ENCODE measurements around the gene ADGRL3.
"Not testable (repeated sequence)": the region's sequence is repeated elsewhere in the genome, so short reads cannot be mapped to it uniquely, and the experiment has no call there.

ADGRL3 gene

GRCh38 chr4:61493470-61493869 lies 293.3 kb downstream of the ADGRL3 start:
- DNase-seq (ENCODE audit: low read depth, low spot score) = no peak

DNA sequence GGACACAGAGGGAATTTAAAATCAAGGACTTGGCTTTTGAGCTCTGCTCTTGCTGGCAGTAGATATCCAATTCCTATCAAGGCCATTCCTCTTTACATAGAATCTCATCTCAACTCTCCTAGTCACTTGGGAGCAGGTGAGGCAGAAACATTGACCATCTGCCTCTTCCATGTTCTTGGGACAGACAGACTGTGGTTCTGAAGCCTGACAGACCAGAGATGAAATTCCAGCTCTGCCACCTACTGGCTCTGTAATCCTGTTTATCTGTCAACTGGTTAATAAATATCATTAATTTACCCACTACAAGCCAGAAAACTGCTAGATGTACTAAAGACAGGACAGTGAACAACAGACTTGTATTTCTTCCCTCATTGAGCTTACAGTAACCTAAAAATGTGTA lies 300.8 kb downstream of the ADGRL3 start:
- DNase-seq (ENCODE audit: low read depth, low spot score) = no peak

- no peak for DNase-seq (ENCODE audit: low read depth, low spot score)
These were observed 301.7 kb downstream of the ADGRL3 start for GRCh38 chr4:61501812-61502211.

DNA sequence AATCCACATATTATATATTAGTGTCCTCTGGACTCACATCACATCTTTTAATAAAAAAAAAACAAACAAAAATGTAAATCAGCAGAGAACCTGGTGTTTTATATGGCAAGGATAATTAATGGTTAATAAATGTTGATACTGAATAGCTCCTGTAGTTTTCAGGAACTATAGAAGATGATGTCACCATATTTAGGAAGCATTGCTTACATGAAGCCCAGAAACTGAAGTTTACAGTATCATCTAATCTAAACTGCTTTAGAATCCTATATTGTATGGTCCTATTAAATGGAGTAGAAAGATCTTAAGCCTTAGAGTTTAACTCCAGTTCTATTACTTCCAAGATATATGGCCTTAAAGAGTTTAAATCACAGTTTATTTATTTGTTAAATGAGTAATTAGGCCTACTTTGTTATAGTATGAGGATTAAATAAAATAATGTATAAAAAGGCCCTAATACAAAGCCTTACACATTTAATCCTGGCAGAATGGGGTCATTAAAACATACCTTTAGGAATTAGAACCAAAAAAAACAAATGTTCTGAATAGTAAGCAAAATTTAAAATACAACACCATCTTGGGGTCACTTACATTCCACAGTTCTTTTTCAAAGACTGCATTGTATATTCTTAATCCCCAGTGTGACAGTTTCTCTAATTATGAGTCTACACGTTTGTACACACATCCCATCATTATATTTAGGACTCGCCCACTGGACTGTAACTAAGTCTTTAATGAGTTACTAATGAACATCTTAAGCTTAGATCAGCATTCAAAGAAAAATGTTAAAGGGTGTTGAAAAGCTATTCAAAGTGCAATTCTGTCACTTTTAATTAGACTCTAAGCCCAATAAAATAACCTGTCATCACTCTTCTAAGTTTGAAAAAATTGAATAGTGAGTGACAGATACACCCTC lies 305.9 kb downstream of the ADGRL3 start:
- DNase-seq (ENCODE audit: low read depth, low spot score) = no peak

GRCh38 chr4:61507091-61507490 lies 307.0 kb downstream of the ADGRL3 start:
- no peak for DNase-seq (ENCODE audit: low read depth, low spot score)

GRCh38 chr4:61509721-61510241 lies 309.7 kb downstream of the ADGRL3 start:
- DNase-seq (ENCODE audit: low read depth, low spot score) = not testable (repeated sequence)

DNA sequence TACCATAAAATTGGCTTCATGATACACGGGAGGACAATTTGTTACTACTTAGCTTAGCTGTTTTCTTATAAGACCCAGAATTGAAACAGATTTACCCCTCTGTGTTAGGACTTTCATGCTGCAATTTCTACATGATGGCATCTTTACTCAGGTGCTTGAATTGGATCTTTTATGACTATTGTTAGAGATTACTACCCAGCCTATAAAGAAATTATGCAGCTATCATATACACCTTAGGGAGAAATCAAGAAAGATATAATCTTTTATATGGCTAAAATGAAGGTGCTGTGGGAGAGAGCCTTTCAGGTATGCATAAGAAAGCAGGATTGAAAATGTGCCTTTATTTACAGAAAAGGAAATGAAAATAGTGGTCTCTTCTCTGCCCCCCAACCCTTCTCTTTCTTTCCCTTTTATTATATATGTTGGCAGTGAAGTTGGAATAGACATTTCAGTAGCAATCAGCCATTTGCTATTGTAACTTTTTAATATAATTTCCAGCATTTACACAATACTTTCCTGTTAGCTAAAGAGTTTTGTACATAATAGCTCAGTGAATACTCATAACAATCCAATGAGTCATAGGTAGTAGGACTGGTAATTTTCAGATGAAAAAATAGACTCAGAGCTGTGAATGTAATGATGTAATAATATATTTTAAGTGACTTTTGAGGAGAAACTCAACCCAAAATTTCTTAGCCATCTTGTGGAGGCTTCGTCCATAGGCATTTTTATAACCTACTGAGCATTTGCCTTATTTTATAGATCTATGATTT lies 311.8 kb downstream of the ADGRL3 start:
- no peak for DNase-seq (ENCODE audit: low read depth, low spot score)

DNA sequence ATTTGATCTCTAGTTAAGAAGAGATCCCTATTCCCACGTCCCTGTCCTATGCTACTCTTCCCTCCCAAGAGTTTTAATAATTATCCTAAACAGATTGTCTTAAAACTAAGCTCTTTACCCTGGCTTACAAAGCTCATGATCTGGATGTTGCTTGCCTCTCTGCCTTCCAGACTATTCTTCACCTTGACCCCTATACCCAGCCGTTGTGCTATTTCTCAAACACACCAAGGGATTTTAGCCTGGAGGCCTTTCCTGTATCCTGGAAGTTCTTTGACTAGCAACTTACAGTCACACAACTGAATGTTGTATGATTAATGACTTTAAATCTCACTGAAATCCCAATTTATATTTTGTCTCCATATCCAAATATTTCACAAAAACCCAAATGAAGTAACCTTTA lies 314.9 kb downstream of the ADGRL3 start:
- DNase-seq (ENCODE audit: low read depth, low spot score) = no peak

DNA sequence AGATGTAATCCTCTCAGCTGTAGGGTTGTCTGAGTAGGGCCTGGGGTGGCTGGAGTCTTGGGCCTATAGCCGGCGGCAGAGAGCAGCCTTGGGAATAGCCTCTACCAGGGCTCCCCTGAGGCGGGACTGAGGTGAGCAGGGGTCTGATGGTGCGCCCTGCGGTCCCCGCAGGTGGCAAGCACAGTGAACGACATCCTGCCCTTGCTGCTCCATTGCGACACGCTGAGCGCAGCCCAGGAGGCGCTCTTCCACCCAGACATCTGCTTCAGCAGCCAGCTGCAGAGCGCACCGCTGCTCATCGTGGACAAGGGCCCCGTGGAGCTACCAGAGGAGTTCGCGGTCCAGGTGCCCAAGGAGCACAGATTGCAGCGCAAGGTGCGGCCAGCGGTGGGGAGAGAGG lies 317.0 kb downstream of the ADGRL3 start:
- DNase-seq (ENCODE audit: low read depth, low spot score) = no peak

DNA sequence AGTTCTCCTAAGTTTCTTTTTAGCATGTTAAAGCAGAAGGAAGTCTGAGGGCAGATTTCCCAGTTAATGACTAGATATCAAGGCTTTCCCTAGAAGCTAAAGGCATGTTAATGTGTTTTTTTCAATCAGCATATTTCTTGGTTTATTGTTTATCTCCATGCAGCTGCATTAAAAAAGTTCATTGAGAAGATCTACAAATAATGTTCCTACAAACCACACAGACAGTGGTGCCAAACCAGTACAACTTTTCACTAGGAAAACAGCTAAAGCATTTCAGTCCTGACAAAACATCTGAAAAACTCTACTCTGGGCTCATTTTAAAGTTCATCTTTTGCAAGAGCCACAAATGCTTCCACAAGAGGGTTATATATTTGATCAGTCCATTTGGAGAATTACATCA lies 320.0 kb downstream of the ADGRL3 start:
- DNase-seq (ENCODE audit: low read depth, low spot score) = no peak

GRCh38 chr4:61520681-61521160 lies 320.6 kb downstream of the ADGRL3 start:
- DNase-seq (ENCODE audit: low read depth, low spot score) = no peak

DNA sequence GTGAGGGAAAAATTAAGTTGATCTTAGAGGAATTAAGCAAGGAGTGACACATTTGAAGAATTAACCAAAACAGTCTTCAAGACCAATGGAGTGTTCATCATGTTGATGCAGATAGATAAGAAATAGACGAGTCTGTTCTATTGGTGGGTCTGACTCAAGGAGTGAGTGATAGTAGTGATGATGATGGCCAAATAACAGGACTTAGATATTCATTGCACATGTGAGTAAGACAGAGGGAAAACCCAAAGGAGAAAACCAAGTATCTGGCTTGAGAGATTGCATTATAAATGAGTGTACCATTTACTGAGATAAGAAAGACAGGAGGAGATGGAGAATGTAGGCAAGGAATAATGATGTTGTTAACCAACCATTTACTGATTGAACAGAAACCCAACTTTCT lies 321.3 kb downstream of the ADGRL3 start:
- no peak for DNase-seq (ENCODE audit: low read depth, low spot score)

DNA sequence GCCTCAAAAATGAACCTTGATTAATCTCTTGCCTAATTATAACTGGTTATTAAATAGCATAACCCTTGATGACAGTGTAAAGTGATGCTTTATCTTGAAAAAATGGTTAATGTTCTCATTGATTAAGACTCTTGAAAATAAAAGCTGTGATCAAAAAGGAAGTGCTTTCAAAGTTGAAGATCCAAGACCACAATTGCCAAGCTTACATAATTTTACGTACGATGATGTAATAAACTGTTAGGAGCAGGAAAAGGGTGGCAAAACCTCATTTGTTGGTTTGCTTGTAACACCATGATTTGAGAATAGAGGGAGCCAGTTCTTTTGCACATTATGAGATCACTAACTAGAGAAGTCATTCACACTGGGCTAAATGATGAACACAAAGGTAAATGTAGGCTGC lies 322.2 kb downstream of the ADGRL3 start:
- DNase-seq (ENCODE audit: low read depth, low spot score) = no peak

- no peak for DNase-seq (ENCODE audit: low read depth, low spot score)
These were observed 327.8 kb downstream of the ADGRL3 start for GRCh38 chr4:61527888-61528287.

- DNase-seq (ENCODE audit: low read depth, low spot score) = no peak
These were observed 328.5 kb downstream of the ADGRL3 start for GRCh38 chr4:61528595-61528994.

GRCh38 chr4:61531188-61531587 lies 331.1 kb downstream of the ADGRL3 start:
- DNase-seq (ENCODE audit: low read depth, low spot score) = no peak

DNA sequence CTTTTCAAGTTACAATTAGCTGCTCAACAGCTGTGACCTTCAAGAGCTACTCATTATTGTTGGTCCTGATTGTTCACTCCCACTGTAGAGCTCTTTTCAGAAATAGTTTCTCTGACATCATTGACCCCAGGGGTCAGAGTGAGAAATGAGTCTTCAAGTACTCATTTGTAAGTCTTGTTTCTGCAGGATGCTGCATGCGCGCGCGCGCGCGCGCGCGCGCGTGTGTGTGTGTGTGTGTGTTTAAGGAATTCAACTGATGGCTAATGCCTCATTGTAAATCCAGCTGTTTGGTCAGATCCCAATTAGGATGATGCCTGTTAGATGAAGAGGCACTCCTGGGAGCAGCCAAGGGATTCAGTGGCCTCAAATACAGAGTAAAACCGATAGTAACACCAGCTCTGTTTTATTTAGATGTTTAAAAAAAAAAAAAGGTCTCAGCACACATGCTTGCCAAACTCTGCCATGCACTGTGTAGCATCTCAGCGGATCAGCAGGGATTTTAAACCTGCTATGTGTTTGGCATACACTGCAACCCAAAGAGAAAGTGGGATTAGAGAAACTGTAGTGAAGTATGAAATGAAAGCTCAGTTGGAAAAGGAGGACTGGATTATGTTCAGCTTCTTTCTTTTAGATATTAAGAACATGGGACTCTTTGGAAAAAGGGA lies 332.3 kb downstream of the ADGRL3 start:
- no peak for DNase-seq (ENCODE audit: low read depth, low spot score)

GRCh38 chr4:61533140-61533539 lies 333.0 kb downstream of the ADGRL3 start:
- no peak for DNase-seq (ENCODE audit: low read depth, low spot score)

DNA sequence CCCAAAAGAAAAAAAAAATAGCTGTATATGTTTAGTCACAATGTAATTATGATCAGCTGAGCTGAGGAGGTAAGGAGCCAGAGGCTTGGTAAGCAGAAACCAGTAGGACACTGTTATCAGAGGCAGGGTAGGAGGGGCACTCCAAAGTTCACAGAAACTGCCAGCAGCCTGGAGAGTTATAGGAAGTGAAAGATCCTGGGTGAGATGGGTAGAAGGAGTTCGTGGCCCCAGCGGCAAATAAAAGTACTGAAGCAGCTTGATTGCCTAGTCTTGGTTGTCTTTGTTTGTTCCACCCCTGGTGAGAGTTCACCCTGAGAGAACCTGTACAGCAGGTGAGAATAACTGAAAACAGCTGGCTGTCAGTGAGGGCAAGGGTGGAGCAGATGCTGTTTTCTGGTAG lies 340.8 kb downstream of the ADGRL3 start:
- no peak for DNase-seq (ENCODE audit: low read depth, low spot score)

- DNase-seq (ENCODE audit: low read depth, low spot score) = no peak
These were observed 341.3 kb downstream of the ADGRL3 start for GRCh38 chr4:61541459-61541858.

GRCh38 chr4:61543976-61544375 lies 343.9 kb downstream of the ADGRL3 start:
- no peak for DNase-seq (ENCODE audit: low read depth, low spot score)

GRCh38 chr4:61545902-61546480 lies 345.9 kb downstream of the ADGRL3 start:
- DNase-seq (ENCODE audit: low read depth, low spot score) = no peak

Data from smooth muscle cell of the brain vasculature (primary cell).